HFF-Myc (cell line): ENCODE results near the gene PSMB1.

ENCODE experiments used
- DNase-seq: peaks from one replicate; pipeline ENCODE4 v3.0.0-alpha.2; 2011; ENCODE audit warnings: low read depth; ENCODE audit errors: extremely low read depth
- H3K4me3 ChIP-seq: replicated peaks from 2 replicates; pipeline ENCODE4 v1.5.1; 2011; ENCODE audit warnings: low read depth, mild to moderate bottlenecking, control low read depth, low read length
- TF ChIP-seq, protein P1 (sequence below): IDR thresholded peaks from 2 replicates; pipeline ENCODE4 v1.5.1; 2012; ENCODE audit warnings: mild to moderate bottlenecking, low read depth, low read length, control low read depth; ENCODE audit errors: missing control alignments

The PSMB1 gene

DNA sequence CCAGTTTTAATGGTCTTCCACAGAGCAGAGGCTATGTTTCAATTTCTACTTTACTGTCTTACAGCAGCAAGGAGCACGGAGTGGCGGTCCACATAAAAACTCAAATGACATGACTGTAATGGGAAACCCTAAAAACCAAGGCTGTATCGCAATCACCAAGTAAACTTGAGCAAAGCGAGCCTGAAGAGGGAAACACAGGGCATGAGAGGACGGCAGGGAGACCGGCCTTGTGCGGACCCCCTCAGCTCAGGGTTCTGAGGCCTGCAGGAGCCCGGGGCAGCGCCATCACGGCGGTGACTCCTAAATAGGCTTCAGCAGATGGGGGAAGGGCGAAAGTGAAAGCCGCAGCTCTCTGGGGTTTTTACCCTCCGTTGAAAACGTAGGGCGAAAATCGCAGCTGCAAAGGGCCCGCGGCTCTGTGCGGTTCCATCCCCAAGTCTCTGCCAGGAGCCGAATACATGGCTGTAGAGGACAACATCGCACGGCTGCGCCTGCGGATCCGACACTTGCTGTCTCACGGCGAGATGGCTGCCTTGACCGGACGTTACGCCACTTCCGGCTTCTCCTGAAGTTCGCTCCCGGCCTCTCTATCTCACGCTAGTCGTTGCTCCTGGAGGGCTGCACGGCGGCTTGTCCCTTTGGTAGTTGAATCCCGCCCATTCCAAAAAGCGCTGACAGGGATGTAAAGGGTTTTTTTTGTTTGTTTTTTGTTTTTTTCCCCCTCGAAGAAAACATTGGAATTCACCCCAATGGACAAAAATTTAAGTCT is at the start of gene PSMB1:
TSS of gene PSMB1 (minus strand) at position 543 of the 769 bp plus-strand sequence. CDS start at position 478, 65 bp downstream.
- peak within 1 kb of the TSS; percentile 72 for H3K4me3 ChIP-seq
- peak; percentile 78 for DNase-seq
- TF ChIP-seq, protein P1, sequence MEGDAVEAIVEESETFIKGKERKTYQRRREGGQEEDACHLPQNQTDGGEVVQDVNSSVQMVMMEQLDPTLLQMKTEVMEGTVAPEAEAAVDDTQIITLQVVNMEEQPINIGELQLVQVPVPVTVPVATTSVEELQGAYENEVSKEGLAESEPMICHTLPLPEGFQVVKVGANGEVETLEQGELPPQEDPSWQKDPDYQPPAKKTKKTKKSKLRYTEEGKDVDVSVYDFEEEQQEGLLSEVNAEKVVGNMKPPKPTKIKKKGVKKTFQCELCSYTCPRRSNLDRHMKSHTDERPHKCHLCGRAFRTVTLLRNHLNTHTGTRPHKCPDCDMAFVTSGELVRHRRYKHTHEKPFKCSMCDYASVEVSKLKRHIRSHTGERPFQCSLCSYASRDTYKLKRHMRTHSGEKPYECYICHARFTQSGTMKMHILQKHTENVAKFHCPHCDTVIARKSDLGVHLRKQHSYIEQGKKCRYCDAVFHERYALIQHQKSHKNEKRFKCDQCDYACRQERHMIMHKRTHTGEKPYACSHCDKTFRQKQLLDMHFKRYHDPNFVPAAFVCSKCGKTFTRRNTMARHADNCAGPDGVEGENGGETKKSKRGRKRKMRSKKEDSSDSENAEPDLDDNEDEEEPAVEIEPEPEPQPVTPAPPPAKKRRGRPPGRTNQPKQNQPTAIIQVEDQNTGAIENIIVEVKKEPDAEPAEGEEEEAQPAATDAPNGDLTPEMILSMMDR: no peak

- H3K4me3 ChIP-seq: no peak overlapping the region
- TF ChIP-seq, protein P1: no peak
- no peak for DNase-seq
These were observed 44.2 kb upstream of the PSMB1 start for GRCh38 chr6:170597278-170597677.

GRCh38 chr6:170596426-170596825 is 43.3 kb upstream of the PSMB1 start:
- DNase-seq: no peak
- TF ChIP-seq, protein P1: no peak
- H3K4me3 ChIP-seq: no peak overlapping the region

DNA sequence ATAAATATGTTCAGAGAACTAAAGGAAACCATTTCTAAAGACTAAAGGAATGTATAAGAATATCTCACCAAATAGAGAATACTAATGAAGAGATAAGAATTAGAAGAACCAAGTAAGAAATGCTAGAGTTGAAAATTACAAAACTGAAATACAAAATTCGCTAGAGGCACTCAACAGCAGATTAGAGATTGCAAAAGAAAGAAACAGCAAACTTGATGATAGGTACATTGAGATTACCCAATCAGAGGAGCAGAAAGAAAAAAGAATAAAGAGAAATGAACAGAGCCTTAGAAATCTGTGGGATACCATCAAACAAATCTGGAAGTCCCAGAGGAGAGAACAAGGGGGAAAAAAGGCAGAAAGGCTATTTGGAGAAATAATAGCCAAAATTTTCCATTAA is 37.6 kb upstream of the PSMB1 start:
- H3K4me3 ChIP-seq: no peak overlapping the region
- no peak for DNase-seq
- TF ChIP-seq, protein P1: no peak

- TF ChIP-seq, protein P1: no peak
- no peak for DNase-seq
- peak overlapping the region; percentile 91 for H3K4me3 ChIP-seq
These were observed 31.9 kb upstream of the PSMB1 start for GRCh38 chr6:170584954-170585498.

DNA sequence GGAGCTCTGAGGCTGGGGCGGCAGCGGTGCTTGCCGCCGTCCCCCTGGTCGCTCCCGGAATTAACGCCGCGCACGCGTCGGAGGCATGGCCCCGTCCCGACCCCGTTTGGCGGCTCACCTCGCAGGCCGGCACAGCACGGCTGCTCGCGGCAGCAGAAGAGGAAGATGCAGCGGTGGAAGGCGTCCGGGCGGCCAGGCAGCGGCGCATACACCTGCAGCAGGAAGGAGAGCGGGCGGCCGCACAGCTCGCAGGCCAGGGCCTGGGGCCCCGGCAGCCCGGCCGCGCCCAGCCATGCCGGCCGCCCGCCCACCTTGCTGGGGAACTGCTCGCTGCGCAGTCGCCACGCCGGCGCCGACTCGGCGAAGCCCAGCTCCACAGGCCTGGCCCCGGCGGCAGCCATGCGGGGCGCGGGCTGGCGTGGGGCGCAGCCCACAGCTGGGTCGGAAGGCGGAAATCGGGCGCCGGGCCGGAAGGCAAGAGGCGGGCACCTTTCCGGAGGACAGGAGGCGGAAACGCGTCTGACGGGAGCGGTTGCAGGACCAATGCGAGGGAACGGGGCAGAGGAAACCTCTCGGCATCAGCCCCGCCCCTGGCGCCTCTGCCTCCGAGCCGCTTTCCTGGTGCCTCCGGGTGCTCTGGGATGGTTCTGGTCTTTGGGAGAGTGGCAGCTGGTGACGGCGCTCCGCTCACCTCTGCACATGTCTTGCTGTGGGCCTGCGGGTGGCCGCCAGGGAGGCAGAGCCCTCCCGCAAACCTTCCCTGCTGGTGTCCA is 31.3 kb upstream of the PSMB1 start, which contains the start of gene PDCD2:
TSS of gene PDCD2 (minus strand) at position 457 of the 773 bp plus-strand sequence. CDS start at position 401, 56 bp downstream.
- TF ChIP-seq, protein P1: no peak
- DNase-seq: peak; percentile 66
- H3K4me3 ChIP-seq: peak within 1 kb of the TSS; percentile 91
